H1 (cell line): Measurements from ENCODE around the gene DLEC1. TPM values are rescaled to one million over a fixed set of nuclear protein-coding genes. Genes with fewer than 3 reads are reported as not detected.

ENCODE experiments used
- CHD7 ChIP-seq: fragments of 300-600 bp; sonication (generic); IDR thresholded peaks from 2 replicates; pipeline ENCODE4 v1.7.1; 2012; ENCODE audit warnings: low read length, moderate library complexity, mild to moderate bottlenecking, inconsistent platforms; ENCODE audit not compliant: insufficient replicate concordance
- GTF2F1 ChIP-seq: IDR thresholded peaks from 2 replicates; pipeline ENCODE4 v1.6.1; 2012; ENCODE audit warnings: low read depth, low read length, improper control_type of control experiment, borderline replicate concordance
- JUND ChIP-seq: IDR thresholded peaks from 2 replicates; pipeline ENCODE4 v1.6.1; 2011; ENCODE audit warnings: mild to moderate bottlenecking, improper control_type of control experiment, low read length
- SP4 ChIP-seq: IDR thresholded peaks from 2 replicates; pipeline ENCODE4 v1.6.1; 2012; ENCODE audit warnings: low read length, inconsistent platforms
- YY1 ChIP-seq: IDR thresholded peaks from 2 replicates; pipeline ENCODE4 v1.6.1; 2011; ENCODE audit warnings: low read depth, mild to moderate bottlenecking, low read length
- polyA plus RNA-seq, 7 experiments: library from polyadenylated mRNA; depleted of rRNA in 3 of 7; stranded (reverse) in 5 of 7; unstranded in 2 of 7; fragments of >200 nt in 5 of 7; fragments of 200-250 nt in 2 of 7; gene quantifications; 1 replicate in 5 of 7; 2 replicates in 1 of 7; 4 replicates in 1 of 7; pipeline versions ENCODE4 v1.2.1 to v1.2.3, GENCODE V29; 2011 to 2013; ENCODE audit warnings: missing spikeins in 2 of 7, mixed read lengths in 2 of 7
- total RNA-seq: library from RNA; stranded (reverse); fragmentation: NEBNext Ultra II Directional; extraction: Animal tissue kit (Norgen Biotek cat#: 25700); gene quantifications from 2 replicates; pipeline ENCODE4 v1.2.1, GENCODE V29; 2021

DLEC1 gene
- total and polyA plus RNA-seq, 2 of the 8 experiments (the other 6 are each of a cell fraction or from before 2014, with no cell fraction given): 0.26 to 0.76 TPM

- TF ChIP-seq CHD7: no peak
- TF ChIP-seq GTF2F1: no peak
- TF ChIP-seq YY1: no peak
- TF ChIP-seq JUND: no peak
- no peak for TF ChIP-seq SP4
Observed at GRCh38 chr3:37993460-37993819, 45.6 kb upstream of the DLEC1 start (continued).
